HepG2 (cell line): ENCODE data around the gene MT1HL1.

Experiments
- CHD4 ChIP-seq: fragments of 200-600 bp; sonication (generic); IDR thresholded peaks from 2 replicates; pipeline ENCODE4 v1.7.0; 2017; ENCODE audit warnings: mild to moderate bottlenecking, low read length, borderline replicate concordance
- PHF5A ChIP-seq: IDR thresholded peaks from one replicate; pipeline ENCODE4 v1.6.1; 2018; ENCODE audit warnings: low read depth, missing genetic modification reagents; ENCODE audit not compliant: unreplicated experiment
- YY1 ChIP-seq: IDR thresholded peaks from 2 replicates; pipeline ENCODE4 v1.6.1; 2011; ENCODE audit warnings: low read length, low read depth, moderate library complexity, mild to moderate bottlenecking; ENCODE audit not compliant: insufficient read depth, insufficient replicate concordance
- TF ChIP-seq, protein P1 (sequence below): sonication (generic); formaldehyde crosslinking; IDR thresholded peaks from 2 replicates; pipeline ENCODE4 v1.5.0; 2020; ENCODE audit warnings: mild to moderate bottlenecking, missing genetic modification reagents, moderate library complexity

DNA sequence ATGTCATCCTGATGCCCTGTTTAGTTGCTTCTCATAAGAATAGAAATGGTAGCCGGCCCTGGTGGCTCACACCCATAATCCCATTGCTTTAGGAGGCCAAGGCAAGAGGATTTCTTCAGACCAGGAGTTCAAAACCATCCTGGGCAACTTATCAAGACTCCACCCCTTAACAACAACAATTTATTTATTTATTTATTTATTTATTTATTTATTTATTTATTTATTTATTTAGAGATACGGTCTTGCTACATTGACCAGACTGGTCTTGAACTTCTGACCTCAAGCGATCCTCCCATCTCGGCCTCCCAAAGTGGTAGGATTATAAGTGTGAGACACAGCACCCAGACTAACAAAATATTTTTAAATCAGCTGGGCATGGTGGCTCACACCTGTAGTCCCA, 4.0 kb downstream of the MT1HL1 start:
- no peak for TF ChIP-seq YY1
- no peak for TF ChIP-seq CHD4
- TF ChIP-seq, protein P1, sequence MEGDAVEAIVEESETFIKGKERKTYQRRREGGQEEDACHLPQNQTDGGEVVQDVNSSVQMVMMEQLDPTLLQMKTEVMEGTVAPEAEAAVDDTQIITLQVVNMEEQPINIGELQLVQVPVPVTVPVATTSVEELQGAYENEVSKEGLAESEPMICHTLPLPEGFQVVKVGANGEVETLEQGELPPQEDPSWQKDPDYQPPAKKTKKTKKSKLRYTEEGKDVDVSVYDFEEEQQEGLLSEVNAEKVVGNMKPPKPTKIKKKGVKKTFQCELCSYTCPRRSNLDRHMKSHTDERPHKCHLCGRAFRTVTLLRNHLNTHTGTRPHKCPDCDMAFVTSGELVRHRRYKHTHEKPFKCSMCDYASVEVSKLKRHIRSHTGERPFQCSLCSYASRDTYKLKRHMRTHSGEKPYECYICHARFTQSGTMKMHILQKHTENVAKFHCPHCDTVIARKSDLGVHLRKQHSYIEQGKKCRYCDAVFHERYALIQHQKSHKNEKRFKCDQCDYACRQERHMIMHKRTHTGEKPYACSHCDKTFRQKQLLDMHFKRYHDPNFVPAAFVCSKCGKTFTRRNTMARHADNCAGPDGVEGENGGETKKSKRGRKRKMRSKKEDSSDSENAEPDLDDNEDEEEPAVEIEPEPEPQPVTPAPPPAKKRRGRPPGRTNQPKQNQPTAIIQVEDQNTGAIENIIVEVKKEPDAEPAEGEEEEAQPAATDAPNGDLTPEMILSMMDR = no peak
- no peak for TF ChIP-seq PHF5A
